Activated naive CD4-positive, alpha-beta T cell treated with anti-CD3 and anti-CD28 coated beads for 36 hours (primary cell): ENCODE results near the gene SEPTIN8. TPM values are rescaled to one million over a fixed set of nuclear protein-coding genes. Genes with fewer than 3 reads are reported as not detected.
A peak's percentile ranks its signal among the peaks of the same experiment; 100 is the strongest.

Source experiments
- CTCF ChIA-PET: fragments of 350-600 bp; sonication (Branson Sonifier 250); formaldehyde crosslinking; loops from one replicate; lab custom pipeline; 2021; ENCODE audit warnings: antibody characterized with exemption; lab: Charles Lee
- DNase-seq: peaks from one replicate; pipeline ENCODE4 v3.0.0-alpha.2; 2020
- H3K27ac Mint-ChIP-seq: one replicate; pipeline ENCODE4 v1.8.0; 2021; ENCODE audit warnings: mild to moderate bottlenecking, mixed read lengths
- H3K27me3 Mint-ChIP-seq: one replicate; pipeline ENCODE4 v1.8.0; 2021; ENCODE audit warnings: low read depth, mixed read lengths
- H3K36me3 Mint-ChIP-seq: one replicate; pipeline ENCODE4 v1.8.0; 2021; ENCODE audit warnings: low read depth, mixed read lengths
- H3K4me1 Mint-ChIP-seq: one replicate; pipeline ENCODE4 v1.8.0; 2021; ENCODE audit warnings: low read depth, mixed read lengths
- H3K4me3 Mint-ChIP-seq: one replicate; pipeline ENCODE4 v1.8.0; 2021; ENCODE audit warnings: mild to moderate bottlenecking, moderate library complexity, mixed read lengths
- H3K9me3 Mint-ChIP-seq: one replicate; pipeline ENCODE4 v1.8.0; 2021; ENCODE audit warnings: mixed read lengths
- intact Hi-C: fragments of 100-400 bp; cut with micrococcal nuclease; formaldehyde crosslinking; loops from one replicate; pipeline ENCODE4 v1.15.1; 2023
- total RNA-seq, 2 experiments: library from RNA; stranded (reverse); gene quantifications; one replicate each; pipeline ENCODE4 v1.2.3, GENCODE V29; 2021

SEPTIN8 gene
- total RNA-seq, 2 experiments from 2014 or later: 24.9 to 29.2 TPM

DNA sequence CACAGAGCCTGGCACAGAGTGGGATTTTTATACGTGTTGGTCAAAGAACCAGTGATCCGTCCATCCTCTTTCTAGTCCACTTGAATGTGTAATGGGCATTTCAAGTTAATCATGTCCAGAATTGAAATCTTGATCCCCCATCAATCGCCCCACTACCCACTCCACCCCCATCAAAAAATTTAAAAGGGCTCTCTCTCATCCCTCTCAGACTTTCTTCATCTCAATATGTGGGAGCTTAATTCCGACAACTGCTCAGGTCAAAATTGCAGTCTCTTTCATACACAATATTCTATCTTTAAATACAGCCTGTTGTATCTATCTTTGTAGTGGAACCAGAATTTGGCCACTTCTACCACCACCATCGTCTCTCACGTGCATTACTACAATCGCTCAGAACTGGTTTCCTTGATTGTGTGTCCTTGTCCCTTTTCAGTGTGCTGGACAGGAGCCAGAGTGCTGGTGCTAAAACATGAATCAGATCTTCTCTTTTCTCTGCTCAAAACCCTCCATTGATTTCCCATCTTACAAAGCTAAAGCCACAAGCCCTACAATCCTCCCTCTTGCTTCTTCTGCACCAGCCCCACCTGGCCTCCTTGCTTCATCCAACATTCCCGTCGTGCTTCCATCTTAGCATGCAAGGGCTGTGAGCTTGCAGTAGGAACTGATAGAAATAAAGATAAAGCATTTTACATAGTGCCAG, 38.9 kb downstream of the SEPTIN8 start:
- DNase-seq: no peak
- Mint-ChIP-seq H3K27ac (no peak overlapping the region), H3K27me3 (no peaks in the 10 kb centered on the region), H3K9me3 (no peaks in the 10 kb centered on the region), H3K4me3 (peak overlapping the region; percentile 84), H3K4me1 (peaks cover 27% of the 10 kb centered on the region), H3K36me3 (no peaks in the 10 kb centered on the region)
- CTCF ChIA-PET: interaction anchor here (0.6 to 2.9 kb wide), 11 partner anchors 9 to 352 kb away, joined by 3 to 30 read pairs (median 4); partner anchors contain the start of gene CCNI2
- intact Hi-C loops: loop anchor here (1.0 to 5.0 kb wide), 12 partner anchors 9 to 441 kb away; partner anchors contain the start of genes CCNI2, GDF9, HSPA4 and RAD50

DNA sequence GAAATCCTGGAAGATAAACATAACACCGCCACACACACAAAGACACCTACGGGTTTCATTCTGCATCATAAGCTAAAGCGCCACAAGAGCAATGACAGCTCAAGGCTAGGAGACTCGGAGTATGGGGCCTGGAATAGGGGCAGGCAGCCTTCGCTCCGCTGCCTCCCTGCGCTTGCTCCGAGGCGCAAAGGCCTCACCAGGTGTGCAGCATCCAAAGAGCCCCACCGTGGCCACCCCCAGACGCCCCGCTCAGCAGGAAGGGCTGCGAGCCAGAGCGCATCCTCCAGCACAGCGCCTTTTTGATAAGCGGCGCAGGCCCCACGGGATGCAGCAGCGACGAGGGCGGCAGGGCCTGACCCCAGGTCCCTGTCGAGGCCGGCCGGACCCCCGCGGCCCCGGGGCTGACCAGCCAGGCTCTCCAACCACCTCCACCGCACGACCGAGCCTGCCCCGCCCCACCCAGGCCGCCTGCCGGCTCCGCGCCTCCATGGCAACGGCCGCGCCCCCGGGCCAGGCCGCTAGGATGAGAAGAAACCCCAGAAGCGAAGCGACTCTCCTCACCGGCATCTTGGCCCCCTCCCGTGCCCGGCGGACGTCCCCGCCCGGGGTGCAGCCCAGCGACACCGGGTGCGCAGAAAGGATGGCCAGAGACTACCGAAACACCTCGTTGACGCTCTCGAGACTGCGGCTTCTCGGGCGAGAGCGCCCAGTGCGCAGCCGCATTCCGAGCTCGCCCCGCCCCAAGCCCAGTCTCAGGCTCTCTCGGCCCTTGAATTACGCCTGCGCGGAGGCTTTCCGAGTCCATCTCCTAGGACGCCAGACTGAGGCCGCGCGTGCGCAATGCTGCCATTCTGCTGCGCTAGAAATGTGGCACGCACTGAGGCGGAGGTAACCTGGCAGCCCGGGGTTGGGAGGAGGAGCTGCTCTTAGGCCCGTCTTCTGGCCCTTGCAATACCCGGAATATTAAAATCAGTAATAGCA, 39.9 kb downstream of the SEPTIN8 start, which contains the start of gene KIF3A:
Gene KIF3A, minus strand, starts transcription at position 694 of the 981 bp plus-strand sequence. Its CDS starts 127 bp downstream, at position 567.
- Mint-ChIP-seq H3K4me1 (peaks cover 27% of the 10 kb centered on the region), H3K36me3 (no peaks in the 10 kb centered on the region), H3K9me3 (no peaks in the 10 kb centered on the region), H3K27ac (peak within 1 kb of the TSS; percentile 50), H3K27me3 (no peaks in the 10 kb centered on the region), H3K4me3 (peak within 1 kb of the TSS; percentile 84)
- intact Hi-C loops: loop anchor here (1.0 to 5.0 kb wide), 12 partner anchors 10 to 440 kb away; partner anchors contain the start of genes CCNI2, GDF9, HSPA4 and RAD50
- peak; percentile 99 for DNase-seq
- CTCF ChIA-PET: interaction anchor here (0.5 to 2.9 kb wide), 10 partner anchors 9 to 236 kb away, joined by 3 to 30 read pairs (median 3); partner anchors contain the start of gene CCNI2

DNA sequence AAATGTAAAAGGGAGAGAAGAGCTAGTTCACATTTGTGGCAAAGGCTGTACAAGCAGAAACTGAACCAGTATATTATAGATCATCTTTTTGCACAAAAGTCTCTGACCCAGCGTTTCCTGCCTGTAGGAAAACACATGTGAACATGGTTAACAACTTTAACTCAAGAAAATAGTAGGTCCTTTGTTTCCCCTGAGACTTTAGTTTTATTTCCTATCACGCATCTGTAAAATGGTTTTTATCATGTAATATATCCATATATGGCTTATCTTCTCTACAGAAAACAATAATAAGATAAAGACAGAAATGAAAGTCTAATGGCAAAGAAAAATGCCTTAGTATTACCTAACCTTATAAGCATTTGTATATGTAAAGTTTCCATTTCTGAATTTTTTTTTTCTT, 42.4 kb downstream of the SEPTIN8 start:
- H3K27me3 Mint-ChIP-seq: no peaks in the 10 kb centered on the region
- no peak overlapping the region for H3K27ac Mint-ChIP-seq
- intact Hi-C loops: loop anchor here (5.0 kb wide), 4 partner anchors 207 to 437 kb away; partner anchors contain the start of gene HSPA4
- no peak overlapping the region for H3K4me3 Mint-ChIP-seq
- CTCF ChIA-PET: no interaction called here
- no peaks in the 10 kb centered on the region for H3K9me3 Mint-ChIP-seq
- H3K4me1 Mint-ChIP-seq: peaks cover 27% of the 10 kb centered on the region
- H3K36me3 Mint-ChIP-seq: peaks cover 3% of the 10 kb centered on the region
- DNase-seq: no peak

DNA sequence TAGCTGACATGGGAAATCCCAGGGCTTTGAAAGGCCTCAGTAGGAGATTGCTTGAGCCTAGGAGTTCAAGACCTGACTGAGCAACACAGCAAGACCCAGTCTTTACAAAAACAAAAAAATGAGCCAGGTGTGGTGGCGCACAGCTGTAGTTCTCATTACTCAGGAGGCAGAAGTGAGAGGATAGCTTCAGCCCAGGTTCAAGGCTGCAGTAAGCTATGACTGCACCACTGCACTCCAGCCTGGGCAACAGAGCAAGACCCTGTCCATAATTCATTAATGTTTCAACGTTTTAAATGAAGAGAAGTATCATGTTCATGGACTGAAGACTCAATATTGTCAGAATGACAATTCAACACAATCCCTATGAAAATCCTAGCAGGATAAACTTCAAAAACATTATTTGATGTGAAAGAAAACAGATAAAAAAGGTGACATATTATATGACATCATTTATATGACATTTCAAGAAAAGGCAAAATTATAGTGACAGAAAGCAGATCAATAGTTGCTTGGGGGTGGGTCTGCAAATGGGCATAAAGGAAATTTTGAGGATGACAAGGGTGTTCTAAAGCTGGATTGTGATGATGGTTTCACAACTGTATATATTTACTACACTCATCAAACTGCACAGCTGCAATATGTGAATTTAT, 43.4 kb downstream of the SEPTIN8 start:
- no peak for DNase-seq
- no peaks in the 10 kb centered on the region for H3K27me3 Mint-ChIP-seq
- intact Hi-C loops: no loop called here
- peaks cover 5% of the 10 kb centered on the region for H3K36me3 Mint-ChIP-seq
- H3K4me1 Mint-ChIP-seq: peaks cover 27% of the 10 kb centered on the region
- CTCF ChIA-PET: interaction anchor here (0.5 to 1.2 kb wide), 2 partner anchors 18 to 84 kb away, joined by 3 to 4 read pairs; no protein-coding TSS in a partner anchor
- no peak overlapping the region for H3K4me3 Mint-ChIP-seq
- no peaks in the 10 kb centered on the region for H3K9me3 Mint-ChIP-seq
- no peak overlapping the region for H3K27ac Mint-ChIP-seq

DNA sequence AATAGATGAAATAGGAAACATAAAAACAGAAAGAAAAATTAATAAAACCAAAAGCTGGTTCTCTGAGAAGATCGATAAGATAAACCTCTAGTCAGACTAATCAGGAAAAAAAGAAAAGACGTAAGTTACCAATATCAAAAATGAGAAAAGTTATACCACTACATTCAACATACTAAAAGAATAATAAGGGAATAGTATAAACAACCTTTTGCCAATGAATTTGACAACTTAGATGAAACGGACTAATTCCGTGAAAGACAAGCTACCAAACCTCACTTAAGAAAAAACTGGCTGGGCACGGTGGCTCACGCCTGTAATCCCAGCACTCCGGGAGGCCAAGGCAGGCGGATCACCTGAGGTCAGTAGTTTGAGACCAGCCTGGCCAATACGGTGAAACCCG, 47.1 kb downstream of the SEPTIN8 start:
- no peak for DNase-seq
- Mint-ChIP-seq H3K9me3 (no peaks in the 10 kb centered on the region), H3K4me1 (peaks cover 3% of the 10 kb centered on the region), H3K27me3 (no peaks in the 10 kb centered on the region), H3K36me3 (peaks cover 5% of the 10 kb centered on the region), H3K4me3 (no peak overlapping the region), H3K27ac (no peak overlapping the region)
- CTCF ChIA-PET: no interaction called here
- intact Hi-C loops: no loop called here

DNA sequence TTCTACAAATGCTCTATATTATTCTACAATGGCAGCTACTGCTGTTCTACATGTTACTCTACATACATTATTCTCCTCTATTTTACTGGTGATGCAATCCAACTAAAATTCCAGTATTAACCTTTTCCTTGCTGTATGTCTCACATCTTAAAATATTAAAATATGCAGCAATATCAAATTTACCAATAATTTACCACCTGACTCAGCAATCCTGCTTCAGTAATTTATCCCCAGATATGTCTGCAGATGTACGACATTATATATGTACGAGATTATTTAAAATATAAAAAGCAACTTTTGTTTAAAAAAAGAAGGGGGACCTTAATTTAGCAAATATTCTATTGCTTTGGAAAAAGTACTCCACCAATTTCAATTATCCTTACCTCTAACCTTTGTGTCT, 51.3 kb downstream of the SEPTIN8 start:
- intact Hi-C loops: no loop called here
- H3K9me3 Mint-ChIP-seq: peaks cover 2% of the 10 kb centered on the region
- CTCF ChIA-PET: interaction anchor here (1.2 kb wide), 2 partner anchors 9 to 95 kb away, joined by 3 to 6 read pairs; no protein-coding TSS in a partner anchor
- no peaks in the 10 kb centered on the region for H3K27me3 Mint-ChIP-seq
- DNase-seq: no peak
- H3K4me3 Mint-ChIP-seq: no peak overlapping the region
- H3K36me3 Mint-ChIP-seq: peaks cover 6% of the 10 kb centered on the region
- no peaks in the 10 kb centered on the region for H3K4me1 Mint-ChIP-seq
- H3K27ac Mint-ChIP-seq: no peak overlapping the region

DNA sequence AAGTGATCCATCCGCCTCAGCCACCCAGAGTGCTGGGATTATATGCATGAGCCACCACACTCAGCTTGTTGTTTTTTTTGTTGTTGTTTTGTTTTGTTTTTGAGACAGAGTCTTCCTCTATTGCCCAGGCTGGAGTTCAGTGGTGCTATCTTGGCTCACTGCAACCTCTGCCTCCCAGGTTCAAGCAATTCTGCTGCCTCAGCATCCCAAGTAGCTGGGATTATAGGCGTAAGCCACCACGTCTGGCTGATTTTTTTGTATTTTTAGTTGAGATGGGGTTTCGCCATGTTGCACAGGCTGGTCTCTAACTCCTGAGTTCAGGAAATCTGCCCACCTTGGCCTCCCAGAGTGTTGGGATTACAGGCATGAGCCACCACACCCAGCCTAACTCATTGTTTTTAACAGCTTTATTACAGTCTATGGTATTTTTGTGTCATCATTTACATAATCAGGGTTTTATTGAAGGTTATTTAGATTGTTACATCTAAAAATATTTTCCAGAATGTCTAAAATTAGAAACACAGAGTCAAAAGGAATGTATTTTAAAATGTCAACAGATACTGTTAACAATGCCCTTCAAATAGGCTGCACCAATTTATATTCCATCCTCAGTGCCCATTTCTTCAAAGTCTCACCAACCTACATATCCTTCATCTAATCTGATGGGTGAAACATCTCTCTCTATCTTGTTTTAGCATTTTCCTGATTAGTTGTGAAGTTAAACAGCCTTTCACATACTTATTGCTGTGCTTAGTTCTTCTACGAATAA, 58.3 kb downstream of the SEPTIN8 start:
- Mint-ChIP-seq H3K4me1 (peaks cover 9% of the 10 kb centered on the region), H3K27me3 (no peaks in the 10 kb centered on the region), H3K36me3 (no peaks in the 10 kb centered on the region), H3K9me3 (no peaks in the 10 kb centered on the region), H3K4me3 (no peak overlapping the region), H3K27ac (no peak overlapping the region)
- CTCF ChIA-PET: interaction anchor here (1.2 kb wide), 2 partner anchors 10 to 101 kb away, joined by 3 to 4 read pairs; no protein-coding TSS in a partner anchor
- intact Hi-C loops: no loop called here
- DNase-seq: no peak

DNA sequence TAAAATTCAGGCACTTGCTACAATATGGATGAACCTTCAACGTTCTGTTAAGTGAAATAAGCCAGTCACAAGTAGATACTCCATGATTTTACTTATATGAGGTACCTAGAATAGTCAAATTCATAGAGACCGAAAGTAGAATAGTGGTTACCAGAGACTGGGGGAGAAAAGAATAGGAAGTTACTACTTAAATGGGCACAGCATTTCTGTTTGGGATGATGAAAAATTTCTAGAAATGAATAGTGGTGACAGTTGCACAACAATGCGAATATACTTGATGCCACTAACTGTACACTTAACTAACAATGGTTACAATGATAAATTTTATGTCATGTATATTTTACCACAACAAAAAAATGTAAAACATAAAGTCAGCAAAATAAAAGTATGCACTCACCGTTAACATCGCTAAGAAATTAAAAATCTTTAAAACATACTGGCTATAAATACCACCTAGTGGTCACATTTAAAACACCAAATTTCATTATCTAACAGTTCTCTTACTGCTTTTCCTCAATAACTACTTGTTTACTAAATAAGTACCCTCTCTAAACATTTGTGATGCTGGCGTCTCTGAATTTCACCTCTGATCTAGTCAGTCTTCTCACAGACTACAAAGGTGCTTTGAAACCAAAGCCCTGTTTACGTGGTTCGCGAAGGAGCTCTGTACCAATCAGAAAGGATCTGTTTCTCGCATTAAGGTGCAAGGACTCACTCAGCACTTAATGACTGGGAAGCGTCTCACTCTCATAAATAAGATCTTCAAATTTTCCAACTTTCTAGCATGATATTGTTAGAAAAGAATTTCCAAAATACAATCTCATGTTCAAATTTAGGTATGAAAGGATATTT, 62.4 kb downstream of the SEPTIN8 start:
- intact Hi-C loops: loop anchor here (1.0 kb wide), 1 partner anchor 188 kb away; no protein-coding TSS in a partner anchor
- Mint-ChIP-seq H3K4me1 (peaks cover 9% of the 10 kb centered on the region), H3K27me3 (no peaks in the 10 kb centered on the region), H3K36me3 (no peaks in the 10 kb centered on the region), H3K9me3 (no peaks in the 10 kb centered on the region), H3K27ac (no peak overlapping the region), H3K4me3 (no peak overlapping the region)
- DNase-seq: no peak
- CTCF ChIA-PET: interaction anchor here (0.6 to 3.3 kb wide), 8 partner anchors 11 to 188 kb away, joined by 3 to 21 read pairs (median 4); no protein-coding TSS in a partner anchor

DNA sequence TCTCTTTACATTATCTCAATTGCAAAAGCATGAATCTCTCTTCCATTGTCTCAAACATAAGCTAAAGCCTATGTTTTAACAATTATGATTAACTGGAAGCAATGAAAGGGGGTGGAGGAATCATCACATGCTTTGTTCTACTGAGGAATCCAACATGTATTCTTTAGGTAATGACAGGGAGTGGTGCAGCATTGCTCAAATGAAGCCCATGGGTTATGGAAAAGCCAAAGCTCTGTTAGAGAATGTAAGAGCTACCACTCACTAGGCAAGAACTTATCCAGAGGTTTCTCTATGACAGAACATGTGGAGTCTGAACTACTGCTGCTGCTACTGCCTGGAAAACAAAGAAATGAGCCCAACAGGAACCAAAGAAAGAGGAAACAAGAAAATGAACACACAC, 68.4 kb downstream of the SEPTIN8 start:
- Mint-ChIP-seq H3K4me1 (no peaks in the 10 kb centered on the region), H3K36me3 (peaks cover 3% of the 10 kb centered on the region), H3K9me3 (no peaks in the 10 kb centered on the region), H3K27me3 (no peaks in the 10 kb centered on the region), H3K27ac (no peak overlapping the region), H3K4me3 (no peak overlapping the region)
- no peak for DNase-seq
- CTCF ChIA-PET: interaction anchor here (1.4 to 1.5 kb wide), 2 partner anchors 10 to 182 kb away, joined by 3 to 9 read pairs; no protein-coding TSS in a partner anchor
- intact Hi-C loops: no loop called here

DNA sequence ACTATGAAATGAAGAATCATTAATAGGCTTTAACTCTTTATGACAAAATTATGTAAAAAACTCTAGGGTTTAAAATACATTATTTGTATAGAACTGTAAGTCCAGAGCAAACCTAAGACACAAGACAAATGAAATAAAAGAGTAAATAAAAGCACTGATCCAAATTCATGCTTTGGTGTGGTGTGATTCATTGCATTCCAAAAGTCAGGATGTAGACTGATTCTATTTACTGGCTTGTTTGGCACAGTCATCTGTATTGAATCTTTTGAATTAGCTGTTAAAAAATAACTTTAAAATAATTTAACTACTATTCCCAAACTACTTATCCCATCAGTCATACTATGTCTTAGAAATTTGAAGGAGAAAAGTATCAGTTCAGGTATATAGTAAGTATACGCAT, 72.2 kb downstream of the SEPTIN8 start:
- H3K27ac Mint-ChIP-seq: no peak overlapping the region
- CTCF ChIA-PET: interaction anchor here (0.6 to 1.8 kb wide), 2 partner anchors 10 to 129 kb away, joined by 3 to 5 read pairs; no protein-coding TSS in a partner anchor
- H3K9me3 Mint-ChIP-seq: no peaks in the 10 kb centered on the region
- no peak for DNase-seq
- H3K4me3 Mint-ChIP-seq: no peak overlapping the region
- intact Hi-C loops: no loop called here
- H3K4me1 Mint-ChIP-seq: no peaks in the 10 kb centered on the region
- no peaks in the 10 kb centered on the region for H3K27me3 Mint-ChIP-seq
- H3K36me3 Mint-ChIP-seq: peaks cover 18% of the 10 kb centered on the region
